Panc1 (cell line): ENCODE data around the gene PTDSS2. TPM values are rescaled to one million over a fixed set of nuclear protein-coding genes. Genes with fewer than 3 reads are reported as not detected.

Experiments used
- ATAC-seq: fragments of 200-7000 bp; cut with Tn5 transposase; 2 replicates; pipeline ENCODE4 v1.9.1; 2020; ENCODE audit warnings: mild to moderate bottlenecking, moderate library complexity
- BruUV-seq: library from RNA; stranded (reverse); fragments of 400-500 nt; replicated peaks from 2 replicates; lab custom pipeline; 2021; lab: Mats Ljungman, UMichigan
- CTCF ChIA-PET: fragments of 300-600 bp; sonication (Branson Sonifier 250); formaldehyde crosslinking; loops from one replicate; lab custom pipeline; 2022; ENCODE audit warnings: antibody characterized with exemption; lab: Charles Lee
- POLR2A ChIA-PET: fragments of 300-600 bp; sonication (Branson Sonifier 250); formaldehyde crosslinking; loops from one replicate; lab custom pipeline; 2022; ENCODE audit warnings: antibody characterized with exemption; lab: Charles Lee
- DNase-seq: peaks from one replicate; pipeline ENCODE4 v3.0.0-alpha.2; 2010; ENCODE audit warnings: low read depth, low spot score
- H3K27ac ChIP-seq: 2 replicates; pipeline ENCODE4 v1.5.1; 2011; ENCODE audit warnings: mild to moderate bottlenecking, low read length, inconsistent platforms
- H3K27me3 ChIP-seq: fragments of 200-500 bp; sonication (Bioruptor generic); 2 replicates; pipeline ENCODE4 v1.6.0; 2014; ENCODE audit warnings: low read length, inconsistent platforms; ENCODE audit not compliant: control insufficient read depth, insufficient read depth
- H3K36me3 ChIP-seq: fragments of 200-500 bp; sonication (Bioruptor generic); 2 replicates; pipeline ENCODE4 v1.5.1; 2014; ENCODE audit warnings: inconsistent platforms, mild to moderate bottlenecking, low read length, moderate library complexity; ENCODE audit not compliant: control insufficient read depth, insufficient read depth
- H3K4me1 ChIP-seq: 2 replicates; pipeline ENCODE4 v1.5.1; 2011; ENCODE audit warnings: inconsistent platforms, mild to moderate bottlenecking, low read length, moderate library complexity; ENCODE audit not compliant: control insufficient read depth, insufficient read depth
- H3K4me3 ChIP-seq, 2 experiments: 2 replicates each; pipeline ENCODE4 v1.5.1; 2011 to 2012; ENCODE audit warnings: low read depth in 2 of 2, low read length in 2 of 2, mild to moderate bottlenecking in 2 of 2, inconsistent platforms in 1 of 2, moderate library complexity in 1 of 2
- H3K9me3 ChIP-seq: fragments of 200-500 bp; sonication (Bioruptor generic); 2 replicates; pipeline ENCODE4 v1.5.1; 2014; ENCODE audit warnings: low read depth, mild to moderate bottlenecking, inconsistent platforms, low read length, moderate library complexity; ENCODE audit not compliant: control insufficient read depth, insufficient read depth
- POLR2AphosphoS5 ChIP-seq: IDR thresholded peaks from 2 replicates; pipeline ENCODE4 v1.6.1; 2012; ENCODE audit warnings: mild to moderate bottlenecking, low read depth, low read length, moderate library complexity
- SIN3A ChIP-seq: IDR thresholded peaks from 2 replicates; pipeline ENCODE4 v1.6.1; 2012; ENCODE audit warnings: low read depth, mild to moderate bottlenecking, low read length, moderate library complexity, borderline replicate concordance; ENCODE audit not compliant: insufficient read depth
- TCF7L2 ChIP-seq: IDR thresholded peaks from 2 replicates; pipeline ENCODE4 v1.6.1; 2011; ENCODE audit warnings: mild to moderate bottlenecking, low read depth, low read length, inconsistent platforms
- in situ Hi-C: cut with HindIII; loops from 2 replicates; pipeline ENCODE4 v1.10.0; 2016; ENCODE audit warnings: low sequenced_read_pairs, low pct_unique_long_range_greater_than_20kb
- intact Hi-C: fragments of 100-400 bp; cut with micrococcal nuclease; formaldehyde crosslinking; loops from one replicate; pipeline ENCODE4 v1.10.0; 2022; ENCODE audit not compliant: unreplicated experiment
- total RNA-seq: library from RNA; stranded (reverse); gene quantifications from one replicate; pipeline ENCODE4 v1.2.1, GENCODE V29; 2021; ENCODE audit not compliant: unreplicated experiment
- TF ChIP-seq, protein P1 (sequence below), 2 experiments: IDR thresholded peaks; 2 replicates each; pipeline ENCODE4 v1.6.1; 2011 to 2012; ENCODE audit warnings: low read depth in 2 of 2, control low read depth in 1 of 2, low read length in 1 of 2, mild to moderate bottlenecking in 1 of 2, moderate library complexity in 1 of 2; ENCODE audit not compliant: insufficient read depth in 1 of 2
- TF ChIP-seq, protein P2 (sequence below): fragments of 450-650 bp; IDR thresholded peaks from 2 replicates; pipeline ENCODE4 v1.5.1; 2017; ENCODE audit warnings: mild to moderate bottlenecking

Gene PTDSS2
- total RNA-seq, 1 experiment from 2014 or later, result 103 TPM

DNA sequence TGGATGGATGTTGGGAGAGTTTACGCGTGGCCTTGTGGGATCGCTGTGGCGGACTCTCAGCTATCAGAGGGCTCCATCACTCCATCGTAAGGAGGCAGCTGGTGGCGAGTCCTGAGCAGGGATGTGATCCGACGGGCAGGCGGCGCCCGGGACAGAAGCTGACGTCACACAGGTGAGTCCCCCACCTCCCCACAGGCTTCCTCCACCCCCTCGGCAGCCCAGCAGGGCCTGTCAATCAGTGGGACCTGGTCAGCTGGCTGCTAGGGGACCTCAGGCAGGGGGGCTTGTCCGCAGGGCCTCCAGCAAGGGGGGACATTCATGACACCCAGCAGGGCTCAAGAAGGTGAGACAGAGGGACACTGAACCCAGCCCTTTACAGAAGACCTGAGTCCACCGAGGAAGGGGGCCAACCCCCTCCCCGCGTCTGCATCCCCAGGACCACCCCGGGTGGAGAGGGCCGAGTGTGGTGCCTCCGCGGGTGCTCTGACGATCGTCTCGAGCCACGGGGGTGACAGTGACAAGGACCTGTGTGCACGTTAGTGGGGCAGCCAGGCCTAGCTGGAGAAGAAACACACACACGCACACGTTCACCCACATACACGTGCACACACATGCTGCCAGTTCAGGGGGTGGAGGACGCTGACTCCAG lies 78.2 kb downstream of the PTDSS2 start:
- Histone ChIP-seq H3K36me3 (peaks cover 1% of the 10 kb centered on the region; the same call in 1 of the 2 replicates), H3K27ac (no peak overlapping the region), H3K4me1 (peaks cover 3% of the 10 kb centered on the region; the same call in 1 of the 2 replicates), H3K4me3 (no peak overlapping the region), H3K27me3 (no peaks in the 10 kb centered on the region), H3K9me3 (no peaks in the 10 kb centered on the region)
- DNase-seq, result no peak
- TF ChIP-seq, protein P1, sequence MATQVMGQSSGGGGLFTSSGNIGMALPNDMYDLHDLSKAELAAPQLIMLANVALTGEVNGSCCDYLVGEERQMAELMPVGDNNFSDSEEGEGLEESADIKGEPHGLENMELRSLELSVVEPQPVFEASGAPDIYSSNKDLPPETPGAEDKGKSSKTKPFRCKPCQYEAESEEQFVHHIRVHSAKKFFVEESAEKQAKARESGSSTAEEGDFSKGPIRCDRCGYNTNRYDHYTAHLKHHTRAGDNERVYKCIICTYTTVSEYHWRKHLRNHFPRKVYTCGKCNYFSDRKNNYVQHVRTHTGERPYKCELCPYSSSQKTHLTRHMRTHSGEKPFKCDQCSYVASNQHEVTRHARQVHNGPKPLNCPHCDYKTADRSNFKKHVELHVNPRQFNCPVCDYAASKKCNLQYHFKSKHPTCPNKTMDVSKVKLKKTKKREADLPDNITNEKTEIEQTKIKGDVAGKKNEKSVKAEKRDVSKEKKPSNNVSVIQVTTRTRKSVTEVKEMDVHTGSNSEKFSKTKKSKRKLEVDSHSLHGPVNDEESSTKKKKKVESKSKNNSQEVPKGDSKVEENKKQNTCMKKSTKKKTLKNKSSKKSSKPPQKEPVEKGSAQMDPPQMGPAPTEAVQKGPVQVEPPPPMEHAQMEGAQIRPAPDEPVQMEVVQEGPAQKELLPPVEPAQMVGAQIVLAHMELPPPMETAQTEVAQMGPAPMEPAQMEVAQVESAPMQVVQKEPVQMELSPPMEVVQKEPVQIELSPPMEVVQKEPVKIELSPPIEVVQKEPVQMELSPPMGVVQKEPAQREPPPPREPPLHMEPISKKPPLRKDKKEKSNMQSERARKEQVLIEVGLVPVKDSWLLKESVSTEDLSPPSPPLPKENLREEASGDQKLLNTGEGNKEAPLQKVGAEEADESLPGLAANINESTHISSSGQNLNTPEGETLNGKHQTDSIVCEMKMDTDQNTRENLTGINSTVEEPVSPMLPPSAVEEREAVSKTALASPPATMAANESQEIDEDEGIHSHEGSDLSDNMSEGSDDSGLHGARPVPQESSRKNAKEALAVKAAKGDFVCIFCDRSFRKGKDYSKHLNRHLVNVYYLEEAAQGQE (IDR thresholded peaks at IDR 0.05; ENCODE audit: insufficient read depth in 1 of 2, low read depth in 2 of 2, low read length in 1 of 2), result 0 out of 4 replicates have a peak, but pooled peaks of 1 of the 2 experiments have one; percentile 43
- no peak for TF ChIP-seq TCF7L2
- no TSS peak for BruUV-seq
- in situ Hi-C loops (no loop called here), intact Hi-C loops (no loop called here)
- ChIA-PET POLR2A (no interaction called here), CTCF (no interaction called here)
- no peak for ATAC-seq

DNA sequence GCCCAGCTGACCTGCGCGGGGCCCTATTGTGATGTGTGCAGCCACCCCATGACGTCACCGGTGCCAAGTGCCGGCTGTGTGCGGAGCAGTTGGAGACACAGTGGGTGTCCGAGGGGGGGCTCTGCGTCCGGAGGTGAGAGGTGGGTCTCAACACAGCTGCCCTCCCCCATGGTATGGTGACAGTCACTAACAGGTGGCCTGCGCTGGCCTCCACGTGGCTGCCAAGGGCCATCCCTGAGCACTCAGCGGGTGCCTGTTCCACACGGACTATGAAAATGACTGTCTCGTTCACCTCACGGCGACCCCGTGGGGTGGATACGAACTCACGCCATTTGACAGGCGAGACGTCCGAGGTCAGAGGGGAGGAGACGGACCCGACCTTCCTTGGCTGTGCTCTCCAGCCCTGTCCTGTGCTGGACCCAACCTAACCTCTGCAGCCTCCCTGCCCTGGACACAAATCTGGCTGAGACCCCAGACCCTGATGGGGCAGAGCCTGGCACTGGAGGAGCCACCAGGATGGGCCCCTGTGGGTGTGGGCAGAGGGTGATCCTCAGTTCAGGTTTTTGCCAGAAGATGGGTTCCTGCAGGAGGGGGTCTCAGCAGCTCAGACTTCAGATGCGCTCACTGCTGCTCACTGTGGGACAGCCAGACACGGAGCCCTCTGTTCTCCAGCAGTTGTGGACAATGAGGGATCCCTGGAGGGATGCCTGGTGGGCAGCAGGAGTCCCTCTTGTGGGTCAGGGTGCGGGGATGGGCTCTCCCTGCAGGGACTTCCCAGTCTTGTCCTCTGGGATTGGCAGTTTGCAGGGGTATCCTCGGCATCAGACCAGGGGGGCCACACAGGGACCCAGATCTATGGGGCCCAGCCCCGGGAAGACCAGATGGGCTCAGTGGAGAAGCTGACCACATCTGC lies 79.0 kb downstream of the PTDSS2 start:
- no TSS peak for BruUV-seq
- Histone ChIP-seq H3K4me3 (no peak overlapping the region), H3K27me3 (no peaks in the 10 kb centered on the region), H3K4me1 (peaks cover 10% of the 10 kb centered on the region), H3K36me3 (peaks cover 3% of the 10 kb centered on the region; the same call in 1 of the 2 replicates), H3K9me3 (no peaks in the 10 kb centered on the region), H3K27ac (no peak overlapping the region)
- CTCF ChIA-PET, result no interaction called here
- DNase-seq, result no peak
- intact Hi-C loops, result no loop called here
- 0 out of 2 replicates have a peak, but pooled peaks have one; percentile 3 for ATAC-seq
- TF ChIP-seq, protein P2, sequence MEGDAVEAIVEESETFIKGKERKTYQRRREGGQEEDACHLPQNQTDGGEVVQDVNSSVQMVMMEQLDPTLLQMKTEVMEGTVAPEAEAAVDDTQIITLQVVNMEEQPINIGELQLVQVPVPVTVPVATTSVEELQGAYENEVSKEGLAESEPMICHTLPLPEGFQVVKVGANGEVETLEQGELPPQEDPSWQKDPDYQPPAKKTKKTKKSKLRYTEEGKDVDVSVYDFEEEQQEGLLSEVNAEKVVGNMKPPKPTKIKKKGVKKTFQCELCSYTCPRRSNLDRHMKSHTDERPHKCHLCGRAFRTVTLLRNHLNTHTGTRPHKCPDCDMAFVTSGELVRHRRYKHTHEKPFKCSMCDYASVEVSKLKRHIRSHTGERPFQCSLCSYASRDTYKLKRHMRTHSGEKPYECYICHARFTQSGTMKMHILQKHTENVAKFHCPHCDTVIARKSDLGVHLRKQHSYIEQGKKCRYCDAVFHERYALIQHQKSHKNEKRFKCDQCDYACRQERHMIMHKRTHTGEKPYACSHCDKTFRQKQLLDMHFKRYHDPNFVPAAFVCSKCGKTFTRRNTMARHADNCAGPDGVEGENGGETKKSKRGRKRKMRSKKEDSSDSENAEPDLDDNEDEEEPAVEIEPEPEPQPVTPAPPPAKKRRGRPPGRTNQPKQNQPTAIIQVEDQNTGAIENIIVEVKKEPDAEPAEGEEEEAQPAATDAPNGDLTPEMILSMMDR, result no peak
- TF ChIP-seq POLR2AphosphoS5 (no peak), TCF7L2 (no peak), SIN3A (no peak)
- TF ChIP-seq, protein P1 (IDR thresholded peaks at IDR 0.05; ENCODE audit: insufficient read depth in 1 of 2, low read depth in 2 of 2, low read length in 1 of 2), result no peak
- in situ Hi-C loops, result no loop called here
- POLR2A ChIA-PET, result no interaction called here
